Tibial artery (tissue), 4 donors: ENCODE measurements around the gene CACNA1E.
"Not testable (repeated sequence)": the region's sequence is repeated elsewhere in the genome, so short reads cannot be mapped to it uniquely, and the experiment has no call there.

ENCODE experiments used
- DNase-seq, 2 donors: peaks; one replicate each; pipeline ENCODE4 v3.0.0-alpha.2; 2019
- H3K27ac ChIP-seq, 2 donors: fragments of 200-600 bp; sonication (generic) in 1 of 2; 1 replicate in 1 of 2; 2 replicates in 1 of 2; pipeline ENCODE4 v1.5.1; 2018 to 2019; ENCODE audit warnings: mild to moderate bottlenecking in 1 of 2
- H3K27me3 ChIP-seq, 2 donors: fragments of 200-600 bp; sonication (generic) in 1 of 2; one replicate each; pipeline versions ENCODE4 v1.5.1 to v1.6.0; 2016 to 2019
- H3K36me3 ChIP-seq, 3 donors: fragments of 200-600 bp; sonication (generic) in 2 of 3; one replicate each; pipeline ENCODE4 v1.5.1; 2016 to 2019; ENCODE audit warnings: mild to moderate bottlenecking in 2 of 3
- H3K4me1 ChIP-seq, 4 donors: fragments of 200-600 bp; sonication (generic) in 2 of 4; 1 replicate in 3 of 4; 2 replicates in 1 of 4; pipeline ENCODE4 v1.5.1; 2016 to 2019
- H3K4me3 ChIP-seq, 2 donors: fragments of 200-600 bp; sonication (generic) in 1 of 2; 1 replicate in 1 of 2; 2 replicates in 1 of 2; pipeline ENCODE4 v1.5.1; 2018 to 2019; ENCODE audit warnings: mild to moderate bottlenecking in 2 of 2
- H3K9me3 ChIP-seq, 3 donors: fragments of 200-600 bp; sonication (generic) in 1 of 3; one replicate each; pipeline ENCODE4 v1.5.1; 2016 to 2019
- CTCF ChIP-seq, 2 experiments: fragments of 200-600 bp in 1 of 2; fragments of 450-650 bp in 1 of 2; IDR thresholded peaks; one replicate each; pipeline ENCODE4 v1.5.1; 2017 to 2019; ENCODE audit warnings: antibody characterized with exemption in 2 of 2, mild to moderate bottlenecking in 1 of 2, moderate library complexity in 1 of 2
- intact Hi-C: fragments of 100-400 bp; cut with DNase I; formaldehyde crosslinking; loops from one replicate; pipeline ENCODE4 v1.15.0; 2023; ENCODE audit warnings: low total_unique reads

The CACNA1E gene

GRCh38 chr1:181531441-181531840, 48.1 kb downstream of the CACNA1E start:
- H3K36me3 ChIP-seq = no peaks in the 10 kb centered on the region
- peaks cover 0 to 16% (median 10%) of the 10 kb centered on the region in 3 donors for H3K9me3 ChIP-seq
- intact Hi-C loops = no loop called here
- H3K27me3 ChIP-seq = no peaks in the 10 kb centered on the region
- no peak overlapping the region for H3K4me3 ChIP-seq
- no peak overlapping the region for H3K27ac ChIP-seq
- TF ChIP-seq CTCF (IDR thresholded peaks at IDR 0.05) = no peak
- no peaks in the 10 kb centered on the region for H3K4me1 ChIP-seq
- DNase-seq = no peak

GRCh38 chr1:181531951-181532600, 48.8 kb downstream of the CACNA1E start:
- Histone ChIP-seq H3K4me1 (no peaks in the 10 kb centered on the region), H3K4me3 (no peak overlapping the region), H3K27me3 (no peaks in the 10 kb centered on the region), H3K9me3 (peaks cover 0 to 16% (median 10%) of the 10 kb centered on the region in 3 donors), H3K27ac (no peak overlapping the region), H3K36me3 (no peaks in the 10 kb centered on the region)
- no peak for TF ChIP-seq CTCF (IDR thresholded peaks at IDR 0.05)
- intact Hi-C loops = no loop called here
- DNase-seq = no peak

- Histone ChIP-seq H3K27me3 (peaks cover 0 to 4% of the 10 kb centered on the region in 2 donors), H3K4me3 (no peak overlapping the region), H3K27ac (no peak overlapping the region), H3K36me3 (no peaks in the 10 kb centered on the region), H3K9me3 (no peaks in the 10 kb centered on the region), H3K4me1 (no peaks in the 10 kb centered on the region)
- no peak for TF ChIP-seq CTCF (IDR thresholded peaks at IDR 0.05)
- intact Hi-C loops = no loop called here
- DNase-seq = no peak
Measured at GRCh38 chr1:181538836-181539235, 55.5 kb downstream of the CACNA1E start.

- peaks cover 0 to 16% of the 10 kb centered on the region in 2 donors for H3K27me3 ChIP-seq
- DNase-seq = no peak
- no peak overlapping the region for H3K27ac ChIP-seq
- no peak overlapping the region for H3K4me3 ChIP-seq
- H3K36me3 ChIP-seq = no peaks in the 10 kb centered on the region
- intact Hi-C loops = no loop called here
- H3K4me1 ChIP-seq = no peaks in the 10 kb centered on the region
- TF ChIP-seq CTCF (IDR thresholded peaks at IDR 0.05) = no peak
- no peaks in the 10 kb centered on the region for H3K9me3 ChIP-seq
Measured at GRCh38 chr1:181541458-181541857, 58.1 kb downstream of the CACNA1E start.

- Histone ChIP-seq H3K27ac (no peak overlapping the region), H3K27me3 (peaks cover 0 to 20% of the 10 kb centered on the region in 2 donors), H3K9me3 (no peaks in the 10 kb centered on the region), H3K36me3 (no peaks in the 10 kb centered on the region), H3K4me3 (no peak overlapping the region), H3K4me1 (no peaks in the 10 kb centered on the region)
- no peak for TF ChIP-seq CTCF (IDR thresholded peaks at IDR 0.05)
- intact Hi-C loops = no loop called here
- no peak for DNase-seq
Measured at GRCh38 chr1:181541947-181542346, 58.6 kb downstream of the CACNA1E start.

- H3K27ac ChIP-seq, DNase-seq, H3K36me3 ChIP-seq, H3K4me1 ChIP-seq, H3K9me3 ChIP-seq, intact Hi-C loops, H3K4me3 ChIP-seq: not testable (repeated sequence)
- H3K27me3 ChIP-seq = peaks cover 0 to 25% of the 10 kb centered on the region in 2 donors
Measured at GRCh38 chr1:181542406-181542805, 59.1 kb downstream of the CACNA1E start.
